Measurements from ENCODE around the gene TUBD1. TPM values are rescaled to one million over a fixed set of nuclear protein-coding genes. Genes with fewer than 3 reads are reported as not detected.

TUBD1 gene
- total and polyA plus RNA-seq, 2 of the 13 experiments (the other 11 are each of a cell fraction or from before 2014, with no cell fraction given): 18.2 to 25.9 TPM

GRCh38 chr17:59846394-59847165 lies 46.2 kb downstream of the TUBD1 start (continued):
- TF ChIP-seq SKIL (CRISPR knock-in tag; IDR thresholded peaks at IDR 0.05; ENCODE audit: borderline replicate concordance) (no peak), ZNF343 (CRISPR knock-in tag; IDR thresholded peaks at IDR 0.05) (no peak; the same call in 1 of the 2 replicates), CHD2 (IDR thresholded peaks at IDR 0.05; ENCODE audit: low read depth, low read length) (no peak), ZFY (CRISPR knock-in tag; IDR thresholded peaks at IDR 0.05) (peak; percentile 26; the same call in 1 of the 2 replicates), DPF2 (CRISPR knock-in tag; IDR thresholded peaks at IDR 0.05; ENCODE audit: borderline replicate concordance, low read depth) (peak; percentile 34; the same call in 1 of the 2 replicates), WIZ (CRISPR knock-in tag; IDR thresholded peaks at IDR 0.05) (no peak), IRX3 (CRISPR knock-in tag; IDR thresholded peaks at IDR 0.05; ENCODE audit: borderline replicate concordance, low read depth) (0 out of 2 replicates have a peak, but pooled peaks have one; percentile 64), ZNF761 (CRISPR knock-in tag; conservative IDR thresholded peaks at IDR 0.05) (peak; percentile 54; the same call in 1 of the 2 replicates), FIP1L1 (IDR thresholded peaks at IDR 0.05; ENCODE audit: borderline replicate concordance, insufficient read depth, low read depth, low read length) (no peak), SYNCRIP (IDR thresholded peaks at IDR 0.05; ENCODE audit: insufficient read depth, low read depth, low read length) (no peak), TBX2 (CRISPR knock-in tag; IDR thresholded peaks at IDR 0.05; ENCODE audit: borderline replicate concordance) (peak; percentile 71), ZBTB25 (CRISPR knock-in tag; IDR thresholded peaks at IDR 0.05) (peak; percentile 43), STAT6 (CRISPR knock-in tag; IDR thresholded peaks at IDR 0.05; ENCODE audit: borderline replicate concordance) (no peak)
- TF ChIP-seq, protein P1, sequence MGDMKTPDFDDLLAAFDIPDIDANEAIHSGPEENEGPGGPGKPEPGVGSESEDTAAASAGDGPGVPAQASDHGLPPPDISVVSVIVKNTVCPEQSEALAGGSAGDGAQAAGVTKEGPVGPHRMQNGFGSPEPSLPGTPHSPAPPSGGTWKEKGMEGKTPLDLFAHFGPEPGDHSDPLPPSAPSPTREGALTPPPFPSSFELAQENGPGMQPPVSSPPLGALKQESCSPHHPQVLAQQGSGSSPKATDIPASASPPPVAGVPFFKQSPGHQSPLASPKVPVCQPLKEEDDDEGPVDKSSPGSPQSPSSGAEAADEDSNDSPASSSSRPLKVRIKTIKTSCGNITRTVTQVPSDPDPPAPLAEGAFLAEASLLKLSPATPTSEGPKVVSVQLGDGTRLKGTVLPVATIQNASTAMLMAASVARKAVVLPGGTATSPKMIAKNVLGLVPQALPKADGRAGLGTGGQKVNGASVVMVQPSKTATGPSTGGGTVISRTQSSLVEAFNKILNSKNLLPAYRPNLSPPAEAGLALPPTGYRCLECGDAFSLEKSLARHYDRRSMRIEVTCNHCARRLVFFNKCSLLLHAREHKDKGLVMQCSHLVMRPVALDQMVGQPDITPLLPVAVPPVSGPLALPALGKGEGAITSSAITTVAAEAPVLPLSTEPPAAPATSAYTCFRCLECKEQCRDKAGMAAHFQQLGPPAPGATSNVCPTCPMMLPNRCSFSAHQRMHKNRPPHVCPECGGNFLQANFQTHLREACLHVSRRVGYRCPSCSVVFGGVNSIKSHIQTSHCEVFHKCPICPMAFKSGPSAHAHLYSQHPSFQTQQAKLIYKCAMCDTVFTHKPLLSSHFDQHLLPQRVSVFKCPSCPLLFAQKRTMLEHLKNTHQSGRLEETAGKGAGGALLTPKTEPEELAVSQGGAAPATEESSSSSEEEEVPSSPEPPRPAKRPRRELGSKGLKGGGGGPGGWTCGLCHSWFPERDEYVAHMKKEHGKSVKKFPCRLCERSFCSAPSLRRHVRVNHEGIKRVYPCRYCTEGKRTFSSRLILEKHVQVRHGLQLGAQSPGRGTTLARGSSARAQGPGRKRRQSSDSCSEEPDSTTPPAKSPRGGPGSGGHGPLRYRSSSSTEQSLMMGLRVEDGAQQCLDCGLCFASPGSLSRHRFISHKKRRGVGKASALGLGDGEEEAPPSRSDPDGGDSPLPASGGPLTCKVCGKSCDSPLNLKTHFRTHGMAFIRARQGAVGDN (CRISPR knock-in tag; IDR thresholded peaks at IDR 0.05): no peak
- TF ChIP-seq, protein P2, sequence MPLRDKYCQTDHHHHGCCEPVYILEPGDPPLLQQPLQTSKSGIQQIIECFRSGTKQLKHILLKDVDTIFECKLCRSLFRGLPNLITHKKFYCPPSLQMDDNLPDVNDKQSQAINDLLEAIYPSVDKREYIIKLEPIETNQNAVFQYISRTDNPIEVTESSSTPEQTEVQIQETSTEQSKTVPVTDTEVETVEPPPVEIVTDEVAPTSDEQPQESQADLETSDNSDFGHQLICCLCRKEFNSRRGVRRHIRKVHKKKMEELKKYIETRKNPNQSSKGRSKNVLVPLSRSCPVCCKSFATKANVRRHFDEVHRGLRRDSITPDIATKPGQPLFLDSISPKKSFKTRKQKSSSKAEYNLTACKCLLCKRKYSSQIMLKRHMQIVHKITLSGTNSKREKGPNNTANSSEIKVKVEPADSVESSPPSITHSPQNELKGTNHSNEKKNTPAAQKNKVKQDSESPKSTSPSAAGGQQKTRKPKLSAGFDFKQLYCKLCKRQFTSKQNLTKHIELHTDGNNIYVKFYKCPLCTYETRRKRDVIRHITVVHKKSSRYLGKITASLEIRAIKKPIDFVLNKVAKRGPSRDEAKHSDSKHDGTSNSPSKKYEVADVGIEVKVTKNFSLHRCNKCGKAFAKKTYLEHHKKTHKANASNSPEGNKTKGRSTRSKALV (CRISPR knock-in tag; IDR thresholded peaks at IDR 0.05): peak; percentile 46; the same call in 1 of the 2 replicates
